GM12865 (cell line): Measurements from ENCODE around the gene SDK2.

Experiments
- DNase-seq: peaks from one replicate; pipeline ENCODE4 v3.0.0; 2010; ENCODE audit warnings: low read depth
- H3K4me3 ChIP-seq: 2 replicates; pipeline ENCODE4 v1.5.1; 2011; ENCODE audit warnings: mild to moderate bottlenecking, low read depth, low read length, control low read depth
- CTCF ChIP-seq: IDR thresholded peaks from 2 replicates; pipeline ENCODE4 v1.5.1; 2011; ENCODE audit warnings: low read length, control low read depth, low read depth, inconsistent platforms; ENCODE audit not compliant: insufficient read depth; ENCODE audit errors: missing control alignments

Gene SDK2

GRCh38 chr17:73684183-73684582 is 39.9 kb upstream of the SDK2 start:
- H3K4me3 ChIP-seq, result no peak overlapping the region
- DNase-seq, result no peak
- no peak for TF ChIP-seq CTCF

GRCh38 chr17:73683771-73684170 is 39.5 kb upstream of the SDK2 start:
- H3K4me3 ChIP-seq, result no peak overlapping the region
- no peak for TF ChIP-seq CTCF
- no peak for DNase-seq

- no peak overlapping the region for H3K4me3 ChIP-seq
- DNase-seq, result no peak
- TF ChIP-seq CTCF, result no peak
These were observed 37.7 kb upstream of the SDK2 start for GRCh38 chr17:73681946-73682345.

GRCh38 chr17:73679476-73679875 is 35.2 kb upstream of the SDK2 start:
- DNase-seq, result no peak
- no peak for TF ChIP-seq CTCF
- H3K4me3 ChIP-seq, result no peak overlapping the region

- no peak for DNase-seq
- no peak for TF ChIP-seq CTCF
- no peak overlapping the region for H3K4me3 ChIP-seq
These were observed 34.8 kb upstream of the SDK2 start for GRCh38 chr17:73678999-73679398.

GRCh38 chr17:73669771-73670170 is 25.5 kb upstream of the SDK2 start:
- TF ChIP-seq CTCF, result no peak
- DNase-seq, result no peak

GRCh38 chr17:73667181-73667959 is 23.1 kb upstream of the SDK2 start:
- no peak for TF ChIP-seq CTCF
- no peak for DNase-seq
- no peak overlapping the region for H3K4me3 ChIP-seq

More at GRCh38 chr17:73669771-73670170, 25.5 kb upstream of the SDK2 start:
- no peak overlapping the region for H3K4me3 ChIP-seq
